Measurements from ENCODE around the gene CDH4. TPM values are rescaled to one million over a fixed set of nuclear protein-coding genes. Genes with fewer than 3 reads are reported as not detected.

The CDH4 gene
- total RNA-seq = 0.10 and 1.6 TPM in 2 replicates

DNA sequence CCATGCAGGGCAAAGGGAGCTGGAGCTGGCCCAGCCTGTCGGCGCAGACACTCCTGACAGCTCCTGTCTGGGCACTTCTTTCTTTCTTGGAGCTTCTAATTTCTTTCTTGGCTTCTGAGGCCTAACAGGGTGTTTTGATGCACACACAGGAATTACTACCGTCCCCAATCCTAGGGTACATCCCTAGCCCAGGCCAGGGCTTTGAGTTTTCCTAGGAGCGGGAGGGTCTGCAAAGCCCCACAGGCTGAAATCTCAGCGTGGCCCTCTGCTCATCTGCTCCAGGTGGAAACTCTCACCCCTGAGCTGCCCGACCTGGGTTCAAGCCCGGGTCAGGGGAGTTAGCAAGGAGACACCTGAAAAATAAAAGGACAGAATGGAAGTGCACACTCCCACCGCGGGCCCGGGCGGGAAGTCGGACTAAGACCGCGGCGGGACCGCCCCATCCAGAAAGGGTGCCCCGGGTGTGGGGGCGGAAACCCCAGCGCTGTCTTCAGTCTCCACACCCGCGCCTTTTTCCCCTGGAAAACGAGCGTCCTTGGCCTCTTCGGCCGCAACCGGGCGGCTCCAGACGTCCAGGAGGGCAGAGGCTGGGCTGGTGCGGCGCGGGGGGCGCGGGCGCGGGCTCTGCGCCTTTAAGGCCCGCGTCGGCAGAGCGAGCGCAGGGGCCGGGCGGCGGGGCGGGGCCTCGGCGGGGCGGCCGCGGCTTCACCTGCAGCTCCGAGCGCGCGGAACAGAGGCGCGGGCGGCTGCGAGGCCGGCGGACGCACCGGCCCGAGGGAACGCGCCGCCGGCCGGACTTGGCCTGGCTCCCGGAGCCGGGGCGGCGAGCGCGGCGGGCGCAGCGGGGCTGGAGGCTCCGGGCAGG, at the start of gene CDH4:
Gene CDH4 (plus strand): TSS at position 733 of the 865 bp plus-strand sequence.

Measured in vein endothelial cell (primary cell).